ENCODE results near the gene SYNE1.

Gene SYNE1

GRCh38 chr6:152091201-152091600, 546.0 kb downstream of the SYNE1 start:
- Histone ChIP-seq H3K27me3 (ENCODE audit: low read length) (no peaks in the 10 kb centered on the region), H3K36me3 (ENCODE audit: low read length) (no peaks in the 10 kb centered on the region), H3K27ac (ENCODE audit: low read depth, low read length) (no peak overlapping the region)

GRCh38 chr6:152089992-152090391, 547.2 kb downstream of the SYNE1 start:
- H3K79me2 ChIP-seq (ENCODE audit: insufficient read depth, low read length) = no peaks in the 10 kb centered on the region
- no peaks in the 10 kb centered on the region for H3K9me2 ChIP-seq (replicated peaks; ENCODE audit: insufficient read depth, low read length)
- no peak overlapping the region for H3K4me3 ChIP-seq (ENCODE audit: insufficient read depth, low read length, poor library complexity, severe bottlenecking)
- H3K27ac ChIP-seq (ENCODE audit: low read depth, low read length) = no peak overlapping the region
- TF ChIP-seq CTCF (IDR thresholded peaks at IDR 0.05; ENCODE audit: insufficient read depth, low read length, poor library complexity, severe bottlenecking) = no peak
- no peak for TF ChIP-seq EZH2phosphoT487 (conservative IDR thresholded peaks at IDR 0.05; ENCODE audit: low read length)
- H3K36me3 ChIP-seq (ENCODE audit: low read length) = no peaks in the 10 kb centered on the region
- H3K9me3 ChIP-seq (ENCODE audit: insufficient read depth, low read length) = no peaks in the 10 kb centered on the region
- no peaks in the 10 kb centered on the region for H3F3A ChIP-seq (ENCODE audit: insufficient read depth)
- no peak overlapping the region for H3K9ac ChIP-seq (ENCODE audit: low read length)
- H3K4me2 ChIP-seq (ENCODE audit: low read depth, low read length, poor library complexity, severe bottlenecking) = no peak overlapping the region
- H4K20me1 ChIP-seq (ENCODE audit: low read depth, low read length) = no peaks in the 10 kb centered on the region
- no peaks in the 10 kb centered on the region for H3K27me3 ChIP-seq (ENCODE audit: low read length)
- H2AFZ ChIP-seq (ENCODE audit: low read depth, low read length, severe bottlenecking) = no peak overlapping the region

More at GRCh38 chr6:152091201-152091600, 546.0 kb downstream of the SYNE1 start:
- Histone ChIP-seq H2AFZ (ENCODE audit: low read depth, low read length, severe bottlenecking) (no peak overlapping the region), H3K4me2 (ENCODE audit: low read depth, low read length, poor library complexity, severe bottlenecking) (no peak overlapping the region), H3K9me2 (replicated peaks; ENCODE audit: insufficient read depth, low read length) (no peaks in the 10 kb centered on the region), H3K9ac (ENCODE audit: low read length) (no peak overlapping the region), H3K9me3 (ENCODE audit: insufficient read depth, low read length) (no peaks in the 10 kb centered on the region), H4K20me1 (ENCODE audit: low read depth, low read length) (no peaks in the 10 kb centered on the region), H3K4me3 (ENCODE audit: insufficient read depth, low read length, poor library complexity, severe bottlenecking) (no peak overlapping the region), H3F3A (ENCODE audit: insufficient read depth) (no peaks in the 10 kb centered on the region), H3K79me2 (ENCODE audit: insufficient read depth, low read length) (no peaks in the 10 kb centered on the region)
- TF ChIP-seq CTCF (IDR thresholded peaks at IDR 0.05; ENCODE audit: insufficient read depth, low read length, poor library complexity, severe bottlenecking) (no peak), EZH2phosphoT487 (conservative IDR thresholded peaks at IDR 0.05; ENCODE audit: low read length) (no peak)

GRCh38 chr6:152087701-152088100, 549.5 kb downstream of the SYNE1 start:
- H4K20me1 ChIP-seq (ENCODE audit: low read depth, low read length) = no peaks in the 10 kb centered on the region
- H3K36me3 ChIP-seq (ENCODE audit: low read length) = no peaks in the 10 kb centered on the region
- H3K9me2 ChIP-seq (replicated peaks; ENCODE audit: insufficient read depth, low read length) = no peaks in the 10 kb centered on the region
- H3K9me3 ChIP-seq (ENCODE audit: insufficient read depth, low read length) = no peaks in the 10 kb centered on the region
- no peak overlapping the region for H2AFZ ChIP-seq (ENCODE audit: low read depth, low read length, severe bottlenecking)
- H3K27me3 ChIP-seq (ENCODE audit: low read length) = no peaks in the 10 kb centered on the region
- no peaks in the 10 kb centered on the region for H3K79me2 ChIP-seq (ENCODE audit: insufficient read depth, low read length)
- H3K4me3 ChIP-seq (ENCODE audit: insufficient read depth, low read length, poor library complexity, severe bottlenecking) = no peak overlapping the region
- H3K27ac ChIP-seq (ENCODE audit: low read depth, low read length) = no peak overlapping the region
- H3K4me2 ChIP-seq (ENCODE audit: low read depth, low read length, poor library complexity, severe bottlenecking) = no peak overlapping the region
- no peak overlapping the region for H3K9ac ChIP-seq (ENCODE audit: low read length)
- no peaks in the 10 kb centered on the region for H3F3A ChIP-seq (ENCODE audit: insufficient read depth)
- TF ChIP-seq EZH2phosphoT487 (conservative IDR thresholded peaks at IDR 0.05; ENCODE audit: low read length) = no peak

GRCh38 chr6:152087096-152087495, 550.1 kb downstream of the SYNE1 start:
- H4K20me1 ChIP-seq (ENCODE audit: low read depth, low read length) = no peaks in the 10 kb centered on the region
- H3K27ac ChIP-seq (ENCODE audit: low read depth, low read length) = no peak overlapping the region
- no peak overlapping the region for H2AFZ ChIP-seq (ENCODE audit: low read depth, low read length, severe bottlenecking)
- H3K4me3 ChIP-seq (ENCODE audit: insufficient read depth, low read length, poor library complexity, severe bottlenecking) = no peak overlapping the region
- H3K4me2 ChIP-seq (ENCODE audit: low read depth, low read length, poor library complexity, severe bottlenecking) = no peak overlapping the region
- no peaks in the 10 kb centered on the region for H3F3A ChIP-seq (ENCODE audit: insufficient read depth)
- no peaks in the 10 kb centered on the region for H3K27me3 ChIP-seq (ENCODE audit: low read length)
- no peaks in the 10 kb centered on the region for H3K36me3 ChIP-seq (ENCODE audit: low read length)
- H3K9me3 ChIP-seq (ENCODE audit: insufficient read depth, low read length) = no peaks in the 10 kb centered on the region
- H3K79me2 ChIP-seq (ENCODE audit: insufficient read depth, low read length) = no peaks in the 10 kb centered on the region
- TF ChIP-seq EZH2phosphoT487 (conservative IDR thresholded peaks at IDR 0.05; ENCODE audit: low read length) (no peak), CTCF (IDR thresholded peaks at IDR 0.05; ENCODE audit: insufficient read depth, low read length, poor library complexity, severe bottlenecking) (no peak)
- no peak overlapping the region for H3K9ac ChIP-seq (ENCODE audit: low read length)
- no peaks in the 10 kb centered on the region for H3K9me2 ChIP-seq (replicated peaks; ENCODE audit: insufficient read depth, low read length)

Data from SU-DHL-6 (cell line).